Mammary epithelial cell (primary cell): ENCODE measurements around the gene EDEM2.

ENCODE experiments used
- EZH2 ChIP-seq: IDR thresholded peaks from 2 replicates; pipeline ENCODE4 v1.6.1; 2012; ENCODE audit warnings: low read length, inconsistent platforms, borderline replicate concordance
- TF ChIP-seq, protein P1 (sequence below), 2 donors: IDR thresholded peaks in 1 of 2; conservative IDR thresholded peaks in 1 of 2; 2 replicates each; pipeline ENCODE4 v1.5.1; 2011 to 2012; ENCODE audit warnings: inconsistent platforms in 2 of 2, low read length in 2 of 2, mild to moderate bottlenecking in 2 of 2, control low read depth in 1 of 2, low read depth in 1 of 2; ENCODE audit not compliant: insufficient read depth in 1 of 2; ENCODE audit errors: extremely low read depth in 1 of 2

GRCh38 chr20:35190556-35190955, 43.4 kb upstream of the EDEM2 start:
- TF ChIP-seq, protein P1, sequence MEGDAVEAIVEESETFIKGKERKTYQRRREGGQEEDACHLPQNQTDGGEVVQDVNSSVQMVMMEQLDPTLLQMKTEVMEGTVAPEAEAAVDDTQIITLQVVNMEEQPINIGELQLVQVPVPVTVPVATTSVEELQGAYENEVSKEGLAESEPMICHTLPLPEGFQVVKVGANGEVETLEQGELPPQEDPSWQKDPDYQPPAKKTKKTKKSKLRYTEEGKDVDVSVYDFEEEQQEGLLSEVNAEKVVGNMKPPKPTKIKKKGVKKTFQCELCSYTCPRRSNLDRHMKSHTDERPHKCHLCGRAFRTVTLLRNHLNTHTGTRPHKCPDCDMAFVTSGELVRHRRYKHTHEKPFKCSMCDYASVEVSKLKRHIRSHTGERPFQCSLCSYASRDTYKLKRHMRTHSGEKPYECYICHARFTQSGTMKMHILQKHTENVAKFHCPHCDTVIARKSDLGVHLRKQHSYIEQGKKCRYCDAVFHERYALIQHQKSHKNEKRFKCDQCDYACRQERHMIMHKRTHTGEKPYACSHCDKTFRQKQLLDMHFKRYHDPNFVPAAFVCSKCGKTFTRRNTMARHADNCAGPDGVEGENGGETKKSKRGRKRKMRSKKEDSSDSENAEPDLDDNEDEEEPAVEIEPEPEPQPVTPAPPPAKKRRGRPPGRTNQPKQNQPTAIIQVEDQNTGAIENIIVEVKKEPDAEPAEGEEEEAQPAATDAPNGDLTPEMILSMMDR (conservative IDR thresholded peaks at IDR 0.05 in 1 of 2, IDR thresholded peaks at IDR 0.05 in 1 of 2; ENCODE audit: extremely low read depth in 1 of 2, insufficient read depth in 1 of 2, low read depth in 1 of 2, low read length in 2 of 2), result no peak
- no peak for TF ChIP-seq EZH2
